Activated CD8-positive, alpha-beta T cell treated with anti-CD3 and anti-CD28 coated beads for 36 hours (primary cell): ENCODE data around the gene SUSD4. TPM values are rescaled to one million over a fixed set of nuclear protein-coding genes. Genes with fewer than 3 reads are reported as not detected.

Source experiments
- ATAC-seq: fragments of 200-7000 bp; cut with Tn5 transposase; one replicate; pipeline ENCODE4 v1.10.0; 2021; ENCODE audit warnings: mild to moderate bottlenecking, moderate library complexity
- CTCF ChIA-PET: fragments of 350-600 bp; sonication (Branson Sonifier 250); formaldehyde crosslinking; loops from one replicate; lab custom pipeline; 2021; ENCODE audit warnings: antibody characterized with exemption; lab: Charles Lee
- POLR2A ChIA-PET: fragments of 350-600 bp; sonication (Branson Sonifier 250); formaldehyde crosslinking; loops from one replicate; lab custom pipeline; 2021; ENCODE audit warnings: antibody characterized with exemption; lab: Charles Lee
- DNase-seq: peaks from one replicate; pipeline ENCODE4 v3.0.0-alpha.2; 2020
- H3K27ac Mint-ChIP-seq: one replicate; pipeline ENCODE4 v1.8.0; 2021; ENCODE audit warnings: mild to moderate bottlenecking, mixed read lengths
- H3K27me3 Mint-ChIP-seq: one replicate; pipeline ENCODE4 v1.8.0; 2021; ENCODE audit warnings: mixed read lengths
- H3K36me3 Mint-ChIP-seq: one replicate; pipeline ENCODE4 v1.8.0; 2021; ENCODE audit warnings: low read depth, mixed read lengths
- H3K4me1 Mint-ChIP-seq: one replicate; pipeline ENCODE4 v1.8.0; 2021; ENCODE audit warnings: low read depth, mixed read lengths
- H3K4me3 Mint-ChIP-seq: one replicate; pipeline ENCODE4 v1.8.0; 2021; ENCODE audit warnings: mild to moderate bottlenecking, moderate library complexity, mixed read lengths
- H3K9me3 Mint-ChIP-seq: one replicate; pipeline ENCODE4 v1.8.0; 2021; ENCODE audit warnings: mixed read lengths
- CTCF ChIP-seq: fragments of 200-600 bp; IDR thresholded peaks from one replicate; pipeline ENCODE4 v1.8.0; 2022; ENCODE audit warnings: antibody characterized with exemption, mild to moderate bottlenecking
- intact Hi-C: fragments of 100-400 bp; cut with micrococcal nuclease; formaldehyde crosslinking; loops from one replicate; pipeline ENCODE4 v1.10.0; 2022
- total RNA-seq, 2 experiments: library from RNA; stranded (reverse); gene quantifications; one replicate each; pipeline ENCODE4 v1.2.3, GENCODE V29; 2021

The SUSD4 gene
- total RNA-seq, 2 experiments from 2014 or later = 0.29 to 0.43 TPM

- DNase-seq = no peak
- ATAC-seq = no peak
- Mint-ChIP-seq H3K9me3 (no peaks in the 10 kb centered on the region), H3K27me3 (no peaks in the 10 kb centered on the region), H3K36me3 (no peaks in the 10 kb centered on the region), H3K4me3 (no peak overlapping the region), H3K4me1 (peaks cover 4% of the 10 kb centered on the region), H3K27ac (no peak overlapping the region)
- intact Hi-C loops = no loop called here
- CTCF ChIA-PET = interaction anchor here (0.7 kb wide), 1 partner anchor 133 kb away, joined by 3 read pairs; no protein-coding TSS in a partner anchor
- TF ChIP-seq CTCF = no peak
- POLR2A ChIA-PET = no interaction called here
Observed at GRCh38 chr1:223266632-223267172, 97.3 kb downstream of the SUSD4 start.

- Mint-ChIP-seq H3K4me3 (no peak overlapping the region), H3K36me3 (no peaks in the 10 kb centered on the region), H3K27ac (no peak overlapping the region), H3K4me1 (peaks cover 4% of the 10 kb centered on the region), H3K27me3 (no peaks in the 10 kb centered on the region), H3K9me3 (no peaks in the 10 kb centered on the region)
- ATAC-seq (no peak), DNase-seq (no peak)
- intact Hi-C loops = no loop called here
- no peak for TF ChIP-seq CTCF
- POLR2A ChIA-PET = no interaction called here
- CTCF ChIA-PET = interaction anchor here (1.6 to 1.8 kb wide), 2 partner anchors 10 to 132 kb away, joined by 6 read pairs; no protein-coding TSS in a partner anchor
Observed at GRCh38 chr1:223264983-223265908, 98.7 kb downstream of the SUSD4 start.

- no peak overlapping the region for H3K4me3 Mint-ChIP-seq
- ATAC-seq = no peak
- H3K9me3 Mint-ChIP-seq = no peaks in the 10 kb centered on the region
- no peaks in the 10 kb centered on the region for H3K27me3 Mint-ChIP-seq
- DNase-seq = no peak
- TF ChIP-seq CTCF = no peak
- peaks cover 4% of the 10 kb centered on the region for H3K4me1 Mint-ChIP-seq
- ChIA-PET CTCF (interaction anchor here (1.6 to 1.8 kb wide), 2 partner anchors 9 to 131 kb away, joined by 6 read pairs; no protein-coding TSS in a partner anchor), POLR2A (interaction anchor here (0.6 kb wide), 1 partner anchor 714 kb away, joined by 3 read pairs; no protein-coding TSS in a partner anchor)
- intact Hi-C loops = no loop called here
- no peaks in the 10 kb centered on the region for H3K36me3 Mint-ChIP-seq
- H3K27ac Mint-ChIP-seq = no peak overlapping the region
Observed at GRCh38 chr1:223264529-223264928, 99.4 kb downstream of the SUSD4 start.

- H3K27me3 Mint-ChIP-seq = no peaks in the 10 kb centered on the region
- ChIA-PET CTCF (no interaction called here), POLR2A (no interaction called here)
- H3K9me3 Mint-ChIP-seq = no peaks in the 10 kb centered on the region
- intact Hi-C loops = no loop called here
- H3K27ac Mint-ChIP-seq = no peak overlapping the region
- peaks cover 4% of the 10 kb centered on the region for H3K4me1 Mint-ChIP-seq
- no peak for TF ChIP-seq CTCF
- no peak overlapping the region for H3K4me3 Mint-ChIP-seq
- ATAC-seq = no peak
- no peaks in the 10 kb centered on the region for H3K36me3 Mint-ChIP-seq
- no peak for DNase-seq
Observed at GRCh38 chr1:223261914-223262313, 102.1 kb downstream of the SUSD4 start.

- Mint-ChIP-seq H3K4me3 (no peak overlapping the region), H3K9me3 (no peaks in the 10 kb centered on the region), H3K36me3 (no peaks in the 10 kb centered on the region), H3K27me3 (no peaks in the 10 kb centered on the region), H3K27ac (no peak overlapping the region), H3K4me1 (peaks cover 4% of the 10 kb centered on the region)
- CTCF ChIA-PET = interaction anchor here (0.9 kb wide), 1 partner anchor 127 kb away, joined by 3 read pairs; no protein-coding TSS in a partner anchor
- POLR2A ChIA-PET = no interaction called here
- intact Hi-C loops = no loop called here
- TF ChIP-seq CTCF = no peak
- DNase-seq (no peak), ATAC-seq (no peak)
Observed at GRCh38 chr1:223260712-223261111, 103.3 kb downstream of the SUSD4 start.
